Measurements from ENCODE around the gene KHDRBS2. TPM values are rescaled to one million over a fixed set of nuclear protein-coding genes. Genes with fewer than 3 reads are reported as not detected.

The KHDRBS2 gene
- total and polyA plus RNA-seq, 9 donors, result 0.16 to 1.4 (median 0.52) TPM

DNA sequence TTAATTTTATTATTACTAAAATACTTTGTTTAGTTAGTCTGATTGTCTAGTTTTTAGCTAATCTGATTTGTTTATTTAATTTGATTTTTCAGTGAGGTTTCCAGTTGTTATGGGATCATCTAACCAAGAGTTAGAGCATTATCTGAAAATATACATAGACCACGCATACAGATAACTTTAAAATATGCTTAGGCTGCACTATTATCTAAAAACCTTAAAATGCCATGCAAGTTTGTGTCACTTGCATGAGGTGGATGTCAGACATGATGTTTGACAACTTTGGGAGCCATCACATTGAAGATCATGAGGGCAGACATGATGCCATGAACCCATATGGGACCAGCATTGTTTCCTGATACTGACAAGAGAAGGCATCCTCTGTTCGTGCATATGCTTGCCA is 610.3 kb downstream of the KHDRBS2 start:
- H3K27ac ChIP-seq (ENCODE audit: low read length), result no peak overlapping the region
- 80% methylated on average over 1 of the region's 2 CpGs for WGBS (ENCODE audit: insufficient coverage)
- H3K4me3 ChIP-seq (ENCODE audit: low read length), result no peak overlapping the region
- no peaks in the 10 kb centered on the region for H3K9me3 ChIP-seq (replicated peaks; ENCODE audit: control insufficient read depth, low read depth, low read length)
- no peak for DNase-seq
- H3K27me3 ChIP-seq (ENCODE audit: control insufficient read depth, insufficient read depth, low read length), result no peaks in the 10 kb centered on the region
- H3K36me3 ChIP-seq (ENCODE audit: control insufficient read depth, insufficient read depth, low read length), result no peaks in the 10 kb centered on the region
- H3K4me1 ChIP-seq (ENCODE audit: control insufficient read depth, insufficient read depth, low read length), result no peaks in the 10 kb centered on the region

DNA sequence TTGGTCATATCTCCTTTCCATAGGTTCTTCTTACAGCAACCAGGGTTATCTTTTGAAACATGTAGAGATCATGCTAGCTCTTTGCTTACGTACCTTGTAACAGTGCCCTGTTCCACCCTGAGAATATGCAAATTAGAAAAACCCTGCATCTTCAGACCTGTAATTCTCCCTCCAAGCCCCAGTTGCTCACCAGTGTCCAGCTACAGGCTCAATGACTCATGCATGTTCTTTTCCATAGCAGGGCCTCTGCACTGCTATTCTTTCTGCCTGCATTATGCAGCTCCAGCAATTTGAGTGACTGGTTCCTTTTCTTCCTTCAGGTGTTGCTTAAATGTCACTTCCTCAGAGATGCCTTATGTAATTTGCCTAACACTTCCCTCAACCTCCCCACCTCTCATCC is 636.2 kb downstream of the KHDRBS2 start:
- H3K4me1 ChIP-seq (ENCODE audit: control insufficient read depth, insufficient read depth, low read length), result no peaks in the 10 kb centered on the region
- WGBS (ENCODE audit: insufficient coverage), result 89% methylated on average over 1 of the region's 1 CpG
- no peaks in the 10 kb centered on the region for H3K27me3 ChIP-seq (ENCODE audit: control insufficient read depth, insufficient read depth, low read length)
- no peak overlapping the region for H3K4me3 ChIP-seq (ENCODE audit: low read length)
- no peak for DNase-seq
- no peaks in the 10 kb centered on the region for H3K9me3 ChIP-seq (replicated peaks; ENCODE audit: control insufficient read depth, low read depth, low read length)
- H3K27ac ChIP-seq (ENCODE audit: low read length), result no peak overlapping the region
- H3K36me3 ChIP-seq (ENCODE audit: control insufficient read depth, insufficient read depth, low read length), result no peaks in the 10 kb centered on the region

DNA sequence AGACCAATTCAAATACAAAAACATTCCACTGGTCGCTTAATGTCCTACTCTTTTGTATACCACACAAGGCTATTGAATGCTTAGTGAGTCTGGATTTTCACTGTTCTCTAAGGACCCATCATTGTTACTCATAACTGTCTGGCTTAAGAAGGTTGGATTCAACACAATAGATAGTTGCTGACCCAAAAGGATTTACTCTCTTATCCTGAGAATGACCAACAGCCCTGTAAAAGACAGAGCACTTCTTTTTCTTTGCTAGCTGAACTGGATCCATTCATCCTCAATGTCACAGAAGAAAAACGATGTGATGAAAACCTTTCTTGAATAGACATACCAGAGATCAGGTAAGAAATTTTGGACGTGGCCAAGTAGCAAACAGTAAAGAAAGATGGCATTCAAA is 645.6 kb downstream of the KHDRBS2 start:
- Histone ChIP-seq H3K27ac (ENCODE audit: low read length) (no peak overlapping the region), H3K4me1 (ENCODE audit: control insufficient read depth, insufficient read depth, low read length) (no peaks in the 10 kb centered on the region), H3K27me3 (ENCODE audit: control insufficient read depth, insufficient read depth, low read length) (no peaks in the 10 kb centered on the region), H3K4me3 (ENCODE audit: low read length) (no peak overlapping the region), H3K9me3 (replicated peaks; ENCODE audit: control insufficient read depth, low read depth, low read length) (peaks cover 8% of the 10 kb centered on the region), H3K36me3 (ENCODE audit: control insufficient read depth, insufficient read depth, low read length) (no peaks in the 10 kb centered on the region)
- no peak for DNase-seq
- WGBS (ENCODE audit: insufficient coverage), result 20% methylated on average over 1 of the region's 3 CpGs

All from muscle of leg (tissue), 11 donors.